GM18951 (cell line): ENCODE measurements around the gene CAPZB.

ENCODE experiments used
- POLR2A ChIP-seq: IDR thresholded peaks from 4 replicates; pipeline ENCODE4 v1.6.1; 2011; ENCODE audit warnings: mild to moderate bottlenecking; ENCODE audit not compliant: insufficient read length, insufficient read depth; ENCODE audit errors: extremely low read depth
- in situ Hi-C: fragments of 300-500 bp; cut with MboI; formaldehyde crosslinking; loops from one replicate; pipeline ENCODE4 v1.12.0; 2022; ENCODE audit warnings: low sequenced_read_pairs, mixed read lengths, inconsistent platforms; ENCODE audit not compliant: unreplicated experiment

The CAPZB gene

DNA sequence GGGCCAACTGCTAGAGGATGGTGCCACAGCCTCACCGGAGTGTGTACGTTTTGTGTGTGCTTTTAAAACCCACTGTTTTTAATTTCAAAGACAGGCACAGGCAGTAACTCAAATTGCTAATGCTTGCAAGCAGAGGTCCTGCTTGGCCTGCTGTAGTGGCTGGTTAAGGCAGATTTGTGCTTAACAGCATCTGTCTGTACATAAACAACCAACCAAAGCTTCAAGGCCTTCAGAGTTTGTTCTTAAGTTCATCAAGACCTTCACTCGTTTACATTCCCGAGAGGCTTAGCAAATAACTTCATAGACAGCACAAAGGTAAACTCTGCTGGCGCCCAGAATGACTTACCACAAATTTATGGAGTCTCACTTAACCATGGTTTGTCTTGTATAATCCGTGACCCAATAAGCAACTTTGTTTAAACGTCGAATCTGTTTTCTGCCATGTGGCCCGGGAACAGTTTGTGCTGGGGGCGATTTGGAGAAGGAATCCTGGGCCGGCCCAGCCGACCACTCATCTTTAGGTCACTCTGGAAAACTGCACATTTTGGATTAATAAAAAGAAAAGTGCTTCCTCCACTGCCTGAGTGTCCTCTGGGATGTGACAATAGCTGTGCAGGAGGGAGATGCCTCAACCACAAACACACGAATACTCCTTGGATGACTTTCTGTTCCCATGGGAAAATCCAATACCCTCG lies 58.1 kb downstream of the CAPZB start:
- TF ChIP-seq POLR2A, result no peak
- in situ Hi-C loops, result no loop called here

- in situ Hi-C loops, result no loop called here
Observed at GRCh38 chr1:19426294-19427086, 58.8 kb downstream of the CAPZB start.

DNA sequence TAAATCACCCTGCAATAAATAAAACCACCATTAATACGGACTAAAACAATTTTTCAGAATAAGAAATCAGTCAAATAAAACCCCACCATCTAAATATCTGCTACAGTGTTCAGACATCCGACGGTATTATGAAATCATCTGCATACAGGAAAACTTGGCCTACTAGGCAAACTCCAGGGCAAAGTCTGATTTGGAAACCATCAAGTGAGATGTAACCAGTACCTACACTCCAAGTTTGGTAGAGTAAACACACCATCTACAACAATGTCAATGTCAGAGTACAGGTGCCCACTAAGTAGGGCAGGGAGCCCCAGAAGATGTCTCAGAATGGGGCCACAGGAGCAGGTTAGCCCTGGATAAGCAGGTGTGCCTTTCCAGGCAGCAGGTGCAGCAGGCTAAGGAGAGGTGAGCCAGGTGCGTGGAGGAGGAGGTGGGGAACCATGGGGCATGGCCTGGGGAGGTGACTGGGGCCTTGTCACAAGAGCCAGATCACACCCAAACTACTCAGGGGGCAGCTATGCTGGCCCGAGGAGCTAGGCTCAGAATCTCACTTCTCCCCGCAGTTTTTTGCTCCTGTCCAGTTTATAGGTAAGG lies 59.6 kb downstream of the CAPZB start:
- no peak for TF ChIP-seq POLR2A
- in situ Hi-C loops, result no loop called here

More at GRCh38 chr1:19426294-19427086, 58.8 kb downstream of the CAPZB start:
- no peak for TF ChIP-seq POLR2A

GRCh38 chr1:19424651-19425570 lies 60.4 kb downstream of the CAPZB start:
- in situ Hi-C loops, result no loop called here
- TF ChIP-seq POLR2A, result no peak

DNA sequence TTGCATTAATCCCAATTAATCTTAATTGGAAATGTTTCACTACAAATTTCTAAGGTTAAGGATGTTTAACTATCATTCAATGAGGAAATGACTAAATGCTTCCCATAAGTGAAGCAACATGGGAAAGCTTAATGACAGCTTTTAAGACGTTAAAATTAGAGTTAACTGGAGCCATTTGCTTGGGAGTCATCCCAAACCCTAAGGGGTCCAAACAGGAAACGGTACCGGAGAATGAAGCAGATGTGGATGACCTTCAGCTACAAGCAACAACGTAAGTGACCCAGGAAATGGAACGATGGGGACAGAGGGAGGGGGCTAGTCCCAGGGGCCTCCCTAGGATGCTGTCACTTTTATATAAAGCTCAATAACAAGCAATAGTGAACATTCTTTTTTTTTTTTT lies 62.2 kb downstream of the CAPZB start:
- in situ Hi-C loops, result no loop called here
- TF ChIP-seq POLR2A, result no peak

- in situ Hi-C loops, result no loop called here
- no peak for TF ChIP-seq POLR2A
Observed at GRCh38 chr1:19421365-19421764, 64.0 kb downstream of the CAPZB start.

DNA sequence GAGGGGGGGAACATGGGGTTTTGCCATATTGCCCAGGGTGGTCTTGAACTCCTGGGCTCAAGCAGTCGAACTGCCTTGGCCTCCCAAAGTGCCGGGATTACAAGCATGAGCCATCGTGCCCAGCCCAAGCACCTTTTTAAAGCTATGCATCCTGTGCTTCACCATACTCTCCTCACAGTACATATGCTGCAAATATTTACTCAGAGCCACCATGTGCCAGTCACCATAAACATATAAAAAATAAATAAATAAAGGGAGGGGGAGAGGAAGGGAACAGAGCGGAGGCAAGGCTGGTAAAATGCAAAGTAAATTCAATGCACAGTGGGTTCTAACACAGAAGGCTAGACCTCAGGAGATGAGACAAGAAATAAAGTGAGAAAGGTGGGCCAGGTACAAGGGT lies 64.7 kb downstream of the CAPZB start:
- in situ Hi-C loops, result no loop called here
- no peak for TF ChIP-seq POLR2A

DNA sequence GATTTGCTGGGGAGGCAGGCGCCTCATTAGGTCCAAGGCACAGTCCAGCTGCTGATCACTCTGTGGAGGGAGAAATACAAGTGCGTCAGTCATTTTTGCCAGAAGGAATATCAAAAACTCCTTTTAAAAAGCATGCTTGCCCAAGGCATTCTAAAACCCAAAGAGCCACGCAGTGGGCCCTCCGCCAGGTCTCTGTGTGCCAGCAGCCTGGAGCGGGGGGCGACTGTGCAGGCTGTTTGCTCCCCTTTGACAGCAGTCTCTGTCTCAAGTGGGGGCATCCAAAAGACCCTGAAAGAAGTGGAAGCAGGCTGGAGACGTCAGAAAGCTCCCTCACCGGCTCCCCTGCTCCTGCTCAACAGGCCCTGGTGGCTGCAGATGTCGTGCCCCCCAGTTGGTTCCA lies 65.6 kb downstream of the CAPZB start:
- no peak for TF ChIP-seq POLR2A
- in situ Hi-C loops, result no loop called here

- in situ Hi-C loops, result no loop called here
Observed at GRCh38 chr1:19418503-19418971, 66.8 kb downstream of the CAPZB start.

GRCh38 chr1:19416921-19417470 lies 68.3 kb downstream of the CAPZB start:
- TF ChIP-seq POLR2A, result no peak
- in situ Hi-C loops, result no loop called here

More at GRCh38 chr1:19418503-19418971, 66.8 kb downstream of the CAPZB start:
- no peak for TF ChIP-seq POLR2A

DNA sequence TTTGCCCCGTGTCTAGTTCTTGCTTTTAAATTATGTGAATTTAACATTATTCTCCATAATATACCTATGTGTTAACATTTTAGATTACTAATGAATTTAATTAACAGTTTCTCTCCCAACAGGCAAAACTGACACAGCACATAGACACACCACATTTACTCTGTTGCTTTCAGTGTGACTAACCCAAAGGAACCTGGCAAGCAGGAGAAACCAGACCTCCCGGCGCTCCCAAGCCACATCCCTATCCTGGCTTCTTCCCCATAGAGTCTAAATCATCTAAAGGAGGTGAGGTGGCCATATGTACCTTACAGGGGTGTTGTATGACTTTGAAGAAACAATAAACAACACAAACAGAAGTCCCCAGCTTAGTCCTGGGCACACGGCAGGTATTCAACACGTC lies 69.2 kb downstream of the CAPZB start:
- in situ Hi-C loops, result no loop called here
- TF ChIP-seq POLR2A, result no peak

GRCh38 chr1:19414515-19415121 lies 70.7 kb downstream of the CAPZB start:
- TF ChIP-seq POLR2A, result no peak
- in situ Hi-C loops, result no loop called here

DNA sequence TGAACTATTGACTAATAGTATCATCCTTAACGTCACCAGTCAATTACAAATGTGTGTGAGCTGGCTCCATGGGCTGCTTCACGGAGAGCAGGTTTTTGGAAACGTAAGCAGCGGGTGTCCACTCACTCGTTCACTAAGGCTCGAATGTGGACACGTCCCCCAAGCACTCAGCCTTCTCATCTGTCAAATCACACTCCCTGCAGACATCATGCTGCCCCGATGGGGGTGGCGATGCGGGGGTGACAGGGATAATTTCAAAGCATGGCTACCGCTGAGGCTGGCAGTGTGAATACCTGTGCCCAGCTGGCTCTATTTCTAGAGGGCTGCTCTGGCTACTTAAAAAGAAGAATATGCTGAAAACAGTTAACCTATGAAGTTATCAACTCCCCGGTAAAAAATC lies 71.3 kb downstream of the CAPZB start:
- TF ChIP-seq POLR2A, result no peak
- in situ Hi-C loops, result no loop called here
